Ishikawa (cell line): Measurements from ENCODE around the gene SCAMP1.

Source experiments
- MAX ChIP-seq: IDR thresholded peaks from 2 replicates; pipeline ENCODE4 v1.6.1; 2012
- NFIC ChIP-seq: IDR thresholded peaks from 2 replicates; pipeline ENCODE4 v1.6.1; 2012
- REST ChIP-seq: IDR thresholded peaks from 2 replicates; pipeline ENCODE4 v1.6.1; 2012; ENCODE audit warnings: low read depth, mild to moderate bottlenecking
- USF1 ChIP-seq: IDR thresholded peaks from 2 replicates; pipeline ENCODE4 v1.6.1; 2012

- TF ChIP-seq MAX (no peak), USF1 (no peak), REST (no peak), NFIC (no peak)
These were observed 123.5 kb downstream of the SCAMP1 start for GRCh38 chr5:78483809-78484521.
